HepG2 (cell line): ENCODE data around the gene MAN2A2. TPM values are rescaled to one million over a fixed set of nuclear protein-coding genes. Genes with fewer than 3 reads are reported as not detected.

Source experiments
- IKZF4 ChIP-seq: sonication (generic); formaldehyde crosslinking; IDR thresholded peaks from 2 replicates; pipeline ENCODE4 v1.5.1; 2020; ENCODE audit warnings: borderline replicate concordance, mild to moderate bottlenecking, low read depth, missing genetic modification reagents; ENCODE audit errors: not compliant biosample characterization
- ISL2 ChIP-seq: sonication (generic); formaldehyde crosslinking; IDR thresholded peaks from 2 replicates; pipeline ENCODE4 v1.5.0; 2020; ENCODE audit warnings: missing genetic modification reagents
- NFAT5 ChIP-seq: sonication (generic); formaldehyde crosslinking; IDR thresholded peaks from 2 replicates; pipeline ENCODE4 v1.4.0; 2020; ENCODE audit warnings: missing genetic modification reagents
- RAD51 ChIP-seq: fragments of 450-650 bp; IDR thresholded peaks from 2 replicates; pipeline ENCODE4 v1.6.1; 2016; ENCODE audit warnings: borderline replicate concordance
- SP140L ChIP-seq: sonication (generic); formaldehyde crosslinking; IDR thresholded peaks from 2 replicates; pipeline ENCODE4 v1.4.0; 2020; ENCODE audit warnings: missing genetic modification reagents, borderline replicate concordance
- ZBTB3 ChIP-seq: sonication (generic); formaldehyde crosslinking; IDR thresholded peaks from 2 replicates; pipeline ENCODE4 v1.4.0; 2020; ENCODE audit warnings: low read depth, mild to moderate bottlenecking, moderate library complexity, missing genetic modification reagents, borderline replicate concordance
- ZBTB34 ChIP-seq: sonication (generic); formaldehyde crosslinking; IDR thresholded peaks from 2 replicates; pipeline ENCODE4 v1.8.0; 2022; ENCODE audit warnings: mild to moderate bottlenecking, missing genetic modification reagents
- ZNF24 ChIP-seq: fragments of 450-650 bp; IDR thresholded peaks from 2 replicates; pipeline ENCODE4 v1.6.1; 2017; ENCODE audit warnings: antibody characterized with exemption, mild to moderate bottlenecking
- ZNF292 ChIP-seq: sonication (generic); formaldehyde crosslinking; IDR thresholded peaks from 2 replicates; pipeline ENCODE4 v1.8.1; 2022; ENCODE audit warnings: mild to moderate bottlenecking, low read depth, missing genetic modification reagents, borderline replicate concordance
- ZNF326 ChIP-seq: sonication (generic); formaldehyde crosslinking; IDR thresholded peaks from 2 replicates; pipeline ENCODE4 v1.4.0; 2020; ENCODE audit warnings: missing genetic modification reagents, borderline replicate concordance
- ZNF44 ChIP-seq: sonication (generic); formaldehyde crosslinking; IDR thresholded peaks from 2 replicates; pipeline ENCODE4 v1.5.1; 2020; ENCODE audit warnings: mild to moderate bottlenecking, missing genetic modification reagents
- ZNF569 ChIP-seq: sonication (generic); formaldehyde crosslinking; IDR thresholded peaks from 2 replicates; pipeline ENCODE4 v1.5.0; 2020; ENCODE audit warnings: mild to moderate bottlenecking, missing genetic modification reagents, moderate library complexity, borderline replicate concordance
- ZNF646 ChIP-seq: sonication (generic); formaldehyde crosslinking; IDR thresholded peaks from 2 replicates; pipeline ENCODE4 v1.9.0; 2021; ENCODE audit warnings: mild to moderate bottlenecking, missing genetic modification reagents
- ZNF674 ChIP-seq: sonication (generic); formaldehyde crosslinking; IDR thresholded peaks from 2 replicates; pipeline ENCODE4 v1.5.0; 2020; ENCODE audit warnings: low read depth, mild to moderate bottlenecking, missing genetic modification reagents
- ZNF792 ChIP-seq: IDR thresholded peaks from 2 replicates; pipeline ENCODE4 v1.6.1; 2016
- polyA plus RNA-seq, 8 experiments: library from polyadenylated mRNA; depleted of rRNA in 3 of 8; stranded (reverse) in 7 of 8; unstranded in 1 of 8; fragments of >200 nt; fragmentation: Illumina TruSeq in 4 of 8; extraction: Trizol in 4 of 8; gene quantifications; 2 replicates each; pipeline versions ENCODE4 v1.2.1 to v1.2.3, GENCODE V29; 2011 to 2016; ENCODE audit warnings: low read depth in 4 of 8, missing spikeins in 1 of 8, mixed read lengths in 1 of 8; ENCODE audit not compliant: insufficient read depth in 1 of 8
- total RNA-seq, 5 experiments: library from RNA; depleted of rRNA; stranded (reverse); fragments of >200 nt; fragmentation: Illumina TruSeq; extraction: Trizol; gene quantifications; 2 replicates each; pipeline ENCODE4 v1.2.3, GENCODE V29; 2016; ENCODE audit warnings: low read depth in 1 of 5

The MAN2A2 gene
- total and polyA plus RNA-seq, 2 of the 13 experiments (the other 11 are each of a cell fraction or from before 2014, with no cell fraction given): 17.5 to 51.5 TPM

GRCh38 chr15:90954712-90955623 lies 51.9 kb downstream of the MAN2A2 start, which contains the start of gene RCCD1 (continued):
- TF ChIP-seq NFAT5 (CRISPR knock-in tag) (peak; percentile 89), ISL2 (no peak), ZNF792 (CRISPR knock-in tag) (no peak; the same call in none of the 2 replicates), ZNF569 (no peak; the same call in 1 of the 2 replicates), ZNF674 (CRISPR knock-in tag) (no peak), SP140L (CRISPR knock-in tag) (no peak), ZNF292 (CRISPR knock-in tag) (0 out of 2 replicates have a peak, but pooled peaks have one; percentile 30), ZBTB3 (CRISPR knock-in tag) (no peak), IKZF4 (peak; percentile 47), ZNF326 (peak; percentile 100), RAD51 (peak; percentile 79), ZBTB34 (CRISPR knock-in tag) (peak; percentile 90), ZNF24 (no peak), ZNF646 (no peak), ZNF44 (CRISPR knock-in tag) (no peak)
